Uterus (tissue), 4 donors: ENCODE data around the gene CLDN16. TPM values are rescaled to one million over a fixed set of nuclear protein-coding genes. Genes with fewer than 3 reads are reported as not detected.

Source experiments
- DNase-seq, 2 donors: peaks; one replicate each; pipeline ENCODE4 v3.0.0-alpha.2; 2019 to 2020
- H3K27ac ChIP-seq, 2 donors: fragments of 200-600 bp; sonication (generic); 1 replicate in 1 of 2; 2 replicates in 1 of 2; pipeline ENCODE4 v1.5.1; 2016 to 2018
- H3K27me3 ChIP-seq, 2 donors: fragments of 200-600 bp; sonication (generic); one replicate each; pipeline ENCODE4 v1.5.1; 2018 to 2019; ENCODE audit warnings: control low read depth in 1 of 2
- H3K36me3 ChIP-seq, 2 donors: fragments of 200-600 bp; sonication (generic); one replicate each; pipeline ENCODE4 v1.5.1; 2019; ENCODE audit warnings: control low read depth in 1 of 2
- H3K4me1 ChIP-seq, 2 donors: fragments of 200-600 bp; sonication (generic); one replicate each; pipeline ENCODE4 v1.5.1; 2018 to 2019; ENCODE audit warnings: control low read depth in 1 of 2
- H3K4me3 ChIP-seq, 2 donors: fragments of 200-600 bp; sonication (generic); 1 replicate in 1 of 2; 2 replicates in 1 of 2; pipeline ENCODE4 v1.5.1; 2018 to 2019; ENCODE audit warnings: mild to moderate bottlenecking in 1 of 2
- H3K9me3 ChIP-seq, 2 donors: fragments of 200-600 bp; sonication (generic); one replicate each; pipeline ENCODE4 v1.5.1; 2019; ENCODE audit warnings: control low read depth in 1 of 2
- POLR2A ChIP-seq, 2 donors: fragments of 450-650 bp; IDR thresholded peaks; one replicate each; pipeline ENCODE4 v1.6.1; 2016; ENCODE audit warnings: antibody characterized with exemption in 2 of 2, mild to moderate bottlenecking in 1 of 2, moderate library complexity in 1 of 2
- intact Hi-C: fragments of 100-400 bp; cut with DNase I; formaldehyde crosslinking; loops from one replicate; pipeline ENCODE4 v1.15.1; 2023; ENCODE audit warnings: low total_unique reads
- total RNA-seq, 4 donors: library from RNA; depleted of rRNA in 3 of 4; stranded (reverse); fragments of >200 nt in 3 of 4; gene quantifications; one replicate each; pipeline versions ENCODE4 v1.1.0 to v1.2.4, GENCODE V29; 2014 to 2023
- TF ChIP-seq, protein P1 (sequence below), 4 experiments: fragments of 200-600 bp in 2 of 4; fragments of 450-650 bp in 2 of 4; sonication (generic) in 2 of 4; IDR thresholded peaks; one replicate each; pipeline ENCODE4 v1.5.1; 2016 to 2019; ENCODE audit warnings: antibody characterized with exemption in 4 of 4, mild to moderate bottlenecking in 2 of 4, moderate library complexity in 1 of 4
- donor health status: DM: yes; HTN: yes; CAD: no.

CLDN16 gene
- total RNA-seq, 4 donors from 2014 or later: 0.07 to 0.58 TPM; not detected in 2

DNA sequence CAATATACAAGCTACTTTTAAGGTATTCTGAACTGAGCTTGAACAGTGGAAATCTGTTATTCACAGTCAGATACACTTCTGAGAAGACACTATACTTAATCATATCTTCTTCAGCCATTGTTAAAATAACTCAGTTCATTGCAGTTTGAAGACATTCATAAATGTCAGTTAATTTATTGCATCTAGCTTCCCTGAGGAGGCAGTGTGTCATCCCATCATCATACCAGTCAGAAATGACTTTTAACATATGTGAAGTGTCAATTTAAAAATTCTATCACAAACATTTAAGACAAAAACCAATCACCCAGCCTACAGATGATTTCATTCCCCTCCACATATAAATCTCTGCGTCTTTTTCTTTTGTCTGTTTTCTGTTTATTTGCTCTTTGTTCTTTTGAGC, 54.3 kb downstream of the CLDN16 start:
- H3K36me3 ChIP-seq: no peaks in the 10 kb centered on the region
- H3K4me1 ChIP-seq: no peaks in the 10 kb centered on the region
- DNase-seq: no peak
- no peaks in the 10 kb centered on the region for H3K9me3 ChIP-seq
- no peak overlapping the region for H3K27ac ChIP-seq
- intact Hi-C loops: no loop called here
- H3K27me3 ChIP-seq: no peaks in the 10 kb centered on the region
- no peak overlapping the region for H3K4me3 ChIP-seq
- no peak for TF ChIP-seq POLR2A (IDR thresholded peaks at IDR 0.05)
- TF ChIP-seq, protein P1, sequence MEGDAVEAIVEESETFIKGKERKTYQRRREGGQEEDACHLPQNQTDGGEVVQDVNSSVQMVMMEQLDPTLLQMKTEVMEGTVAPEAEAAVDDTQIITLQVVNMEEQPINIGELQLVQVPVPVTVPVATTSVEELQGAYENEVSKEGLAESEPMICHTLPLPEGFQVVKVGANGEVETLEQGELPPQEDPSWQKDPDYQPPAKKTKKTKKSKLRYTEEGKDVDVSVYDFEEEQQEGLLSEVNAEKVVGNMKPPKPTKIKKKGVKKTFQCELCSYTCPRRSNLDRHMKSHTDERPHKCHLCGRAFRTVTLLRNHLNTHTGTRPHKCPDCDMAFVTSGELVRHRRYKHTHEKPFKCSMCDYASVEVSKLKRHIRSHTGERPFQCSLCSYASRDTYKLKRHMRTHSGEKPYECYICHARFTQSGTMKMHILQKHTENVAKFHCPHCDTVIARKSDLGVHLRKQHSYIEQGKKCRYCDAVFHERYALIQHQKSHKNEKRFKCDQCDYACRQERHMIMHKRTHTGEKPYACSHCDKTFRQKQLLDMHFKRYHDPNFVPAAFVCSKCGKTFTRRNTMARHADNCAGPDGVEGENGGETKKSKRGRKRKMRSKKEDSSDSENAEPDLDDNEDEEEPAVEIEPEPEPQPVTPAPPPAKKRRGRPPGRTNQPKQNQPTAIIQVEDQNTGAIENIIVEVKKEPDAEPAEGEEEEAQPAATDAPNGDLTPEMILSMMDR (IDR thresholded peaks at IDR 0.05): no peak

DNA sequence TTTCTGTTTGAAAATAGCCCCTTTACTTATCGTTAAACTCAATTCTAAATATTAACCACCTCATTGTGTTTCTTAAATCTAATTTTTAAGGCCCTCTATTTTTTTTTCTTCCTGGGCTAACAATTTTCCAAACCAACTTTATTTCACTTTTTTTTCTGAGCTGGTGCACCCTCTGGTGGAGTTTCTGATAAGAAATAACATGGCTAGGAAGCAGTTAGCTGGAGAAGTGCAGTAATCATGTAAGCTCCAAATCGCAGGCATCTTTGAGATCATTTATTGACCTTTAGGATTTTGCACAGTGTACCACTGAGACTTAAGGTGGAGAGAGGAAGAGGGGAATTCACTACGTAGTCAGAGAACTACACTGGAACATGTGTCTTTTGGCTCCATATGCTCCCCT, 55.3 kb downstream of the CLDN16 start:
- no peaks in the 10 kb centered on the region for H3K9me3 ChIP-seq
- no peaks in the 10 kb centered on the region for H3K4me1 ChIP-seq
- H3K4me3 ChIP-seq: no peak overlapping the region
- intact Hi-C loops: no loop called here
- DNase-seq: no peak
- no peak for TF ChIP-seq POLR2A (IDR thresholded peaks at IDR 0.05)
- TF ChIP-seq, protein P1 (IDR thresholded peaks at IDR 0.05): peak in 2 of 4 experiments; percentile 5 to 22
- no peak overlapping the region for H3K27ac ChIP-seq
- no peaks in the 10 kb centered on the region for H3K36me3 ChIP-seq
- no peaks in the 10 kb centered on the region for H3K27me3 ChIP-seq

DNA sequence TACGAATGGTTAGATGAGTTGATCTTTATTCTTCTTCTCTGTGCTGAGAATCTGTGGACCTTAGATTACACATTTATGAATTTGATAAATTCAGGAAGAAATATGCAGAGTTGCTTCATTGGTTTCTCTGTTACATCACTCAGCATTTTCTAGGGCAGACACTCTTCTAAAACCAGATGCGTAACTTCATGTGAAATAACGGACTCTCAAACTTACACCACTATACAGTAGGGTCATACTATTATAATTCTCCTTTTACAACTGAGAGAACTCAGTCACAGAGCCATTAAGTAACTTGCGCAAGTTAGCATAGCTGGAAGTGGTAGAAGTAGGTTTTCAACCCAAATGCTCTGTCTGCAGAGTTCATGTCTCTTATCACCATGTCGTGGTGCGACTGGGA, 56.0 kb downstream of the CLDN16 start:
- no peak for DNase-seq
- TF ChIP-seq, protein P1 (IDR thresholded peaks at IDR 0.05): no peak
- no peak for TF ChIP-seq POLR2A (IDR thresholded peaks at IDR 0.05)
- Histone ChIP-seq H3K27ac (no peak overlapping the region), H3K36me3 (no peaks in the 10 kb centered on the region), H3K27me3 (no peaks in the 10 kb centered on the region), H3K9me3 (no peaks in the 10 kb centered on the region), H3K4me3 (no peak overlapping the region), H3K4me1 (no peaks in the 10 kb centered on the region)
- intact Hi-C loops: no loop called here

DNA sequence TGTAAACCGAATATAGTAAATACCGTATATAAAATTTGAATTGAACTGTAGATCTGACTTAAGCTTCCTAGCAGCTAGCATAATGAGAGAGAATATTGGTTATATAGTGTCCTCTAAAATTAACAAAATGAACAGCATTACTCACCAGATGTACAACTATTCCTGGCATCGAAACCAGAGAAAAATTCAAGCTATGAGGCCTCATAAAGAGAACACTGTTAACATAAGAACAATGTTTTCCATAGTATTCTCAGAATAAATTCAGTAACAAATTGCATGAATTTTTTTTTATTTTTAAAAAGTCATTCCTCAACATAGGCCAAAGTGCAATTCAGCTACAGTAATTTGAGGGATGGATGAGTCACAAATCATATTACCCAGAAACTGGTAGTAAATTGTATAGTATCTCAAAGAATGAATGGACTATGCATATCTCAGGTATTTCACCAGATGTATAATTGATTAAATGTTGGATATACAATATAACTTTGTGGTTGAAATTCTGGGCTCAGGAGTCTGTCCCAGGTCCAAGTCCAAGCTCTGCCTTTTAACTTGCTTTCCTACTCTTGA, 56.7 kb downstream of the CLDN16 start:
- no peaks in the 10 kb centered on the region for H3K4me1 ChIP-seq
- H3K36me3 ChIP-seq: no peaks in the 10 kb centered on the region
- H3K9me3 ChIP-seq: no peaks in the 10 kb centered on the region
- H3K4me3 ChIP-seq: no peak overlapping the region
- no peak for DNase-seq
- no peaks in the 10 kb centered on the region for H3K27me3 ChIP-seq
- no peak overlapping the region for H3K27ac ChIP-seq
- intact Hi-C loops: no loop called here
- TF ChIP-seq POLR2A (IDR thresholded peaks at IDR 0.05): no peak
- TF ChIP-seq, protein P1 (IDR thresholded peaks at IDR 0.05): no peak

DNA sequence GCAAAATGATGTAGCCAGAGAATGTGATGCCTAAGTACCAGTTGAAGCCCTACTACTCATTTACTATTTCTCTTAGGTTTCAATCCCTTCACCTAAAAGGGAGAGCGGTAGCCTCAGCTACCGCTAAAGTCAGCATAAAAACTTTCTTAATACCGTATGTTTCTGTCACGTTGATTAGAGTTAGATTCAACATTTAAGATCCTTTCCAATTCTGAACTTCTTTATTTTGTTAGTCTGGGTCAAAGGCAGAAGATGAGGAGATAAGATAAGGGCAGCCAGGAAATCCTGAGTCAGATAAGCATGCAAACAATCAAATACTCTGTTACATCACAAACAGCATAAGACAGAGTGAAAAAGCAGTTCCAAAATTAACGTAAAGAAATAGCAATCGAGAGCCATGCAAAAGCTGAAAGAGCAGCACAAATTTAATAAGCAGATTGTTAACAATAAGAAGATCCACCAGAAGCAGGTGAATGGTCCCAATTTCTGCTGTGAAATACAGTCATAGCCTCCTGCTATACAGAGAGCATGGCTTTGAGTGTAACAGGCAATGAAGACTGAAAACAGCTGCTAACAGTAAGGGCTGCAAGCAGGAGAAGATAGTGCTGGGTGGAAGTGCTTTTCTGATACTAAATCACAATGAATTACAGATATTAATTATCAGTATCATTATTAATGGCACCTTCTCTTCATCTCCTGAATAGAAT, 58.8 kb downstream of the CLDN16 start:
- DNase-seq: no peak
- Histone ChIP-seq H3K27me3 (no peaks in the 10 kb centered on the region), H3K9me3 (no peaks in the 10 kb centered on the region), H3K27ac (no peak overlapping the region), H3K36me3 (no peaks in the 10 kb centered on the region), H3K4me3 (no peak overlapping the region), H3K4me1 (no peaks in the 10 kb centered on the region)
- intact Hi-C loops: no loop called here
- TF ChIP-seq, protein P1 (IDR thresholded peaks at IDR 0.05): no peak
- no peak for TF ChIP-seq POLR2A (IDR thresholded peaks at IDR 0.05)
